HG02885 (cell line): ENCODE data around the gene TMEM116.

Experiments used
- ATAC-seq: cut with Tn5 transposase; IDR thresholded peaks from one replicate; pipeline ENCODE4 v1.9.1; 2021; ENCODE audit warnings: mild to moderate bottlenecking; ENCODE audit not compliant: unreplicated experiment, poor library complexity

TMEM116 gene

DNA sequence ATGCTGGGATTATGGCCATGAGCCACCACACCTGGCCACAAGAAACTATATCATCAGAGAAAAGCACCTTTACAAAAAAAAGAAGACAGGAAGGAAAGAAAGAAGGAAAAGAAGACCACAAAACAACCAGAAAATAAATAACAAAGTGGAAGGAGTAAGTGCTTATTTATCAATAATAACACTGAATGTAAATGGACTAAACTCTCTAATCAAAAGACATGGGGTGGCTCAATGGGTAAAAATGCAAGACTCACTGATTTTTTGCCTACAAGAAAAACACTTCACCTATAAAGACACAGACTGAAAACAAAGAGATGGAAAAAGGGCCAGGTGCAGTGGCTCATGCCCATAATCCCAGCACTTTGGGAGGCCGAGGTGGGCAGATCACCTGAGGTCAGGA, 105.2 kb downstream of the TMEM116 start:
- ATAC-seq: no peak

DNA sequence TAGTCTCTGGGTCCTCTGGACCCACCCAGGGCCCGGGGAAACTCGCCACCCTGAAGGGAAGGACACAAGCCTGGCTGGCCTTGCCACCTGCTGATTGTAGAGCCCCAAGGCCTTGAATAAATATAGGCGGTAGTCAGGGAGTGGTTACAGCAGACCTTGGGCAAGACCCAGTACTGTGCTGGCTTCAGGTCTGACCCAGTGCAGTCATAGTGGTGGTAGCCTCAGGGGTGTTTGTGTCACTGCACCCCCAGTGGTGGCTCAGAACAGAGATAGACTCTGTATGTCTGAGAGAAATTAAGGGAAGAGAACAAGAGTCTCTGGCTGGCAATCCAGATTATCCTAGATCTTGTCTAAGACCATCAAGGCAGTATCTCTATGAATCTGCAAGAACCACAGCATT, 107.5 kb downstream of the TMEM116 start:
- no peak for ATAC-seq

DNA sequence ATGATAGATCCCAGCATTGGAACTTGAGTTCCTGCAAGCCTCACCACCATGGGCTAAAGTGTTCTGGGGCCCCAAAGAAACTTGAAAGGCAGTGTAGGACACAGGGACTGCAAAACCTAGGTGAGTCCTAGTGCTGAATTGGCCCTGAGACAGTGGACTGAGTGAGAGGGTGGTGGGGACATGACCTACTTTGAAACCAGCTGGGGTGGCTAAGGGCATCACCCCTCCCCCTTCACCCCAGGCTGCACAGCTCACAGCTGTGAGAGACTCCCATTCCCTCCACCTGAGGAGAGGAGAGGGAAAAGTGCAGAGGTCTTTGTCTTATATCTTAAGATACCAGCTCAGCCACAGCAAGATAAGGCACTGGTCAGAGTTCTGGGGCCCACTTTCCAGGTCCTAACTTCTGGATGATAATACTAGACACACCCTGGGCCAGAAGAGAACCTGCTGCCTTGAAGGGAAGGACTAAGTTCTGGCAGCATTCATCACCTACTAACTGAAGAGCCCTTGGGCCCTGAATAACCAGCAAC, 108.5 kb downstream of the TMEM116 start:
- no peak for ATAC-seq

DNA sequence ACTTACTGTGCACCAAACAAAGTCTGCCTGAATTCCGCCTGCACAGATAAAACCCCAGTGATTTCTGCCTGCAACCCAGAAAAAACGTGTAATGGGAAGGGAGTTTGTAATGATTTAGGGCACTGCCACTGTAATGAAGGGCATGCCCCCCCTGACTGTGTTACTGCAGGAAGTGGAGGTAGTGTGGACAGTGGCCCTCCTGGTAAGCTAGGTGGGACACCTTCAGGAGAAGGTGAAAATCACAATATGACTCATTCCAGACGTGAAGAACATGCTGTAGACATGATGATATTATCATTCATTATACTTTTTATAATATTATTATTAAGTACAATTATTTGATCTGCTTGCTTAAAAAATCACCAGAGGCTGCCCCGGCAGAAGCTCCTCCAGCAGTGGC, 111.8 kb downstream of the TMEM116 start:
- no peak for ATAC-seq

DNA sequence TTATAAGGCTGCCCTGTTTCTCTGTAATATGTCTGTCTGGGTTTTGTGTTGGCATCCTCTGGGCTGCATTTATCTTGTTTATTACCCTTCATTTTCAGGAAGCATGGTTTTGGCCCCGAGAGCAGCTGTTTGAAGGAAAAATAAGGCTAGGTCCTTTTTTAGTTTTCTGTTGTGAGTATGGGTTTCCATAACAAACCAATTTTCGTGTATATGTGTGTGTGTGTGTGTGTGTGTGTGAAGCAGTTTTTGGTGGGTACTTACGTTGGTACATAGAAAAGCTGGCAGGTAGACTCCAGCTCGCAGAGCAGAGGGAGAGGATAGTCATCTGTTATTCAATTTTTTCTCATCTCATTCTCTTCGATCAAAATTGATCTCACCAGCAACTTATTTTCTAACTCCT, 118.4 kb downstream of the TMEM116 start:
- no peak for ATAC-seq

DNA sequence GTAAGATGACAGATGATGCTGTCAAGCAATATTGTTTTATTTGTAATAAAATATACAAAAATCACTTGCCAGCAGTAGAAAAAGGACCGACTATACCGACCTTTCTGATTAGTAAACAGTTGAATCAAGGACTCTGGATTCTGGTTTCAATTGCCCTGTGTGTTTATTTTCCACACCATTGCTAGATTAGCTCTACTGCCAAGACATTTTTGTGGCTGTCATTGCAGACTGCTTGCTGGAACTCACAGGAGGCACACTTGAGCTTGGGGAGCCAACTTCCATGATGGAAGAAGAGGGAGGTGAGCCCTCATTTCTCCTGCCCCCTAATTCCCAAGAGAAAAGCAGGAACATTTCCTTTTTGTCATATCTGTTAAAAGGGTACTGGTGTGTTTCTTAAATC, 119.7 kb downstream of the TMEM116 start:
- ATAC-seq: no peak

DNA sequence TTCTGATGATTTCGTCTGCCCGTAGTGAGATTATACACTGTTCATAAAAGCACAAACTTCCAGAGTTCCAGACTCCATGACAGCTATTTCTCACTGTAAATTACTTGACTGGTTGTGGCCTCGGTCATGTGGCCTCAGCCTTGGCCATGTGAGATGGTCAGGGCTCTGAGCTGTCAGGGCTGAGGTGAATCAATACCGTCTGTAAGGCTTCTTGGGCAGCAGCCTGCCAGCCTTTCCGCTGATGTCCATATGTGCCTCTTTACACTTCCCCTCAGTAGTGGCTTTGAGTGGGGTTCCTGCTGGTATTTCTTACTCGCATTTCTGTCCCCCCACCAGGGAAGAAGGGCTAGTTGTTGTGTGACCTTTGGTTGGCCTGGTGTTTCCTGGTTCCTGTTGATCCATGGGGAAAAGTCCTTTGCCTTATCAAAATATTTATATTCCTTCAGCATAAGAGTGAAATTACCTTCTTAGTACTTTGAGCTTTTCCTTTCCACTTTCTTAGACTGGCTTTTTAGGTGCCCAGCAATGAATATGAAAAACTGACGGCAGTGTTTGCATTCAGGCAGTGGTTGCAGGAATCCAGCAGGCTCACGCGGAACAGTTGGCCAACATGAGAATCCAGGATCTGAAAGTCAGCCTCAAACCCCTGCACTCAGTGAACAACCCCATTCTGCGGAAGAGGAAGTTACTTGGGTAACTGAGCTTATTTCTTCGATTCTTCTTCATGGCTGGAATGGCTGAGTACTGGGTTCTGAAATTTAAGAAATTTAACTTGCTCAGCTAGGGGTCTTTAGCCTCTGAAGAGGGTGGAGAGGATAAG, 124.8 kb downstream of the TMEM116 start:
- no peak for ATAC-seq

DNA sequence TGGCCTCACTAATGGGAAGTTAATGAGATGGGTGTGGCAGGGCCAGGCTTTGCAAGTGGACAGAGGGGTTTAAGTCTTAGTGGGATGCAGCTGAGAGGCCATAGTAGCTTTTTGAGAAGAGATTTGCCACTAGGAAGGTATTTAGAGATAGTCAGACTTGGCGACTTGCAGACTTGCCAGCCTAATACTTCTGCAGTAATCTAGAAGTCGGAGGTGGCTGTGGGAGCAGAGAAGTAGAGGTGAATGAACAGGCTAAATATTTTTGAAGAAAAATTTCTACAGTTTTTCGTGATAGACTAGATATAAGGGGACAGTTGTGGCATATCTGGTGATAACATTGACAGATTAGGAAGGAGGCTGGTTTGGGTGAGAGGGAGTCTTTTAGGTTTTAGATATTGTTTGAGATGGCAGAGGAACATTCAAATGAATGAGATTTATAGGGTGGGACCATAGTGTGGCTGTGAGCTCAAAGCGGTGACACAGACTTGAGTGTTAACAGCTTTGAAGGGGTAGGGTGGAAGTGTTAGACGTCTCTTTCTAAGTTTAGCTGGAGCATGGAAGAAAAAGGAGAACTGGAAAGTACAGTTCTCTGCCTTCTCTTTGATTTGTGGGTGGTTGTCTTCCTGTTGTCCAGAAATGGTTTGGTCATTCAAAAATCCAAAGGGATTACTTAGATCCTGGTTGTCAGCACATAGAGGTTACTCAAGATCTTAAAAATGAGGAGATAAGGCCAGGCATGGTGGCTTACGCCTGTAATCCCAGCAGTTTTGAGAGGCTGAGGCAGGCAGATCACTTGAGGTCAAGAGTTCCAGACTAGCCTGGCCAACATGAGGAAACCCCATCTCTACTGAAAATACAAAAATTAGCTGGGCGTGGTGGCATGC, 126.1 kb downstream of the TMEM116 start:
- no peak for ATAC-seq

DNA sequence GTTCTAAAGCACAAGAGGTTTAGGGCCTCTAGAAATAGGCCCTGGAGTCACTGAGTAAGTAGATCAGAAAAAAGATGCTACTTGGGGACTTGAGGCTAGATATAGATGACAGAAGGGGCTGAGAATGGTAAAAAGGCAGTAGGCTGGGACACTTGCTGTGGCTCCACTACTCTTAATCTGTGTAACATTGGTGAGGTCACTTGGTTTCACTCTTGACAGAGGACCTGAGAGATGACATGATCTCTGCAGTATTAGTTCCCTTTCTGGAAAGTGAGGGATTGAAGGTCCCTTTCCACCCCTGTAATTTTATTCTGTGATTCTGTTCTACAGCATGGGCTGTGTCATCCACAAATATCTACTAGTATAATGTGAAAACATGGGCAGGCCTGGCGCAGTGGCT, 131.2 kb downstream of the TMEM116 start:
- no peak for ATAC-seq
